ENCODE results near the gene PTPN12. TPM values are rescaled to one million over a fixed set of nuclear protein-coding genes. Genes with fewer than 3 reads are reported as not detected.

PTPN12 gene
- 100 to 1,000 TPM; 129 to 168 (median 151) TPM for total RNA-seq

DNA sequence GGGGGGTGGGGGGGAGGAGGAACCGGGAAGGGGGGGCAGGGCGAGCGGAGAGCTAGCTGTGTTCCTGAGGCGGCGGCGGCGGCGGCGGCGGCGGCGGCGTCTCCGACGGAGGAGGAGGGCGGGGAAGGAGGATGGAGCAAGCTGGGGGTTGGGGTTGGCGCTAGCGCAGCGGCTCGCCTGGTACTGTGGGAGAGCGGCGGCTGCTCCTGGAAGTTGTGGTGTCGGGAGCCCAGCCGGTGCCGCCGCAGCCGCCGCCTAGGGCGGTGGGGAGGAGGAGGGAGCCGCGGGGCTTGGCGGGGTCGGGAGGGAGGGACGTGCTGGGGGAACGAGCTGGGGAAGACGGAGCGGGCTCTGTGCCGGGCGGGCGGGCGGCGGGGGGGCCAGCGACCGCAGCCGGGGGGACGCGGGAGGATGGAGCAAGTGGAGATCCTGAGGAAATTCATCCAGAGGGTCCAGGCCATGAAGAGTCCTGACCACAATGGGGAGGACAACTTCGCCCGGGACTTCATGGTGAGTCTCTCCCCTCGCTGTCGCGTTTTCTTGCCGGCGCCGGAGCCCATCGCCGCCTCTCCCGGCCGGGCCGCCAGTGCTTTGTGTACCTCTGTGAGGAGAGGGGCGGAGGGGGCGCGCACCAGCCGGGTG, at the start of gene PTPN12:
TSS of gene PTPN12 (plus strand) at position 160 of the 642 bp plus-strand sequence. CDS start at position 412, 252 bp downstream.
- Histone ChIP-seq H3K36me3 (no peaks in the 10 kb centered on the region), H3K4me3 (peak within 1 kb of the TSS; percentile 86 to 100 (median 96)), H3K27ac (peak within 1 kb of the TSS; percentile 88 to 99 (median 96)), H3K4me1 (peaks cover 0 to 42% (median 17%) of the 10 kb centered on the region in 4 donors), H3K27me3 (no peaks in the 10 kb centered on the region), H3K9me3 (no peaks in the 10 kb centered on the region)
- DNase-seq (ENCODE audit: low spot score in 2 of 2), result peak in 1 of 2 donors; percentile 47
- TF ChIP-seq EP300 (IDR thresholded peaks at IDR 0.05) (peak in 1 of 2 donors; percentile 29), POLR2A (IDR thresholded peaks at IDR 0.05) (no peak)
- WGBS, 2 donors, result 0 to 1% methylated on average over 14 to 26 of the region's 64 CpGs

DNA sequence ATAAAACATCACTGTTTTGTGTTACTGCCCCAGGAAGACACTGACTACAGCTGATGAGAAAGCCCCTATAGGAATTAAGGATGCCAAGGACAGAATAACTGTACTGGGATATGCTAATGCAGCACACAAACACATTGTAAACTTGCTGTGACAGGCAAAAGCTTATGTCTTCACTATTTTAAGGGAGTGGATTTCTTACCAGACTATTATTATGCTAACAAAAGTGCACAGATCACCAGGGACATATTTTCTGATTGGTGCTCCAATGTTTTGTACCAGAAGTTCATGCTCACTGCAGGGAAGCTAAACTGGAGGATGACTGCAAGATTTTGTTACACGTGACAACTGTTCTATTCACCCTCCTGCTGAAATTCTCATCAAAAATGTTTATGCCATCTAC, 48.1 kb upstream of the PTPN12 start:
- H3K27me3 ChIP-seq, result no peaks in the 10 kb centered on the region
- H3K36me3 ChIP-seq, result no peaks in the 10 kb centered on the region
- no peak overlapping the region for H3K4me3 ChIP-seq
- H3K4me1 ChIP-seq, result no peaks in the 10 kb centered on the region
- TF ChIP-seq, protein P1, sequence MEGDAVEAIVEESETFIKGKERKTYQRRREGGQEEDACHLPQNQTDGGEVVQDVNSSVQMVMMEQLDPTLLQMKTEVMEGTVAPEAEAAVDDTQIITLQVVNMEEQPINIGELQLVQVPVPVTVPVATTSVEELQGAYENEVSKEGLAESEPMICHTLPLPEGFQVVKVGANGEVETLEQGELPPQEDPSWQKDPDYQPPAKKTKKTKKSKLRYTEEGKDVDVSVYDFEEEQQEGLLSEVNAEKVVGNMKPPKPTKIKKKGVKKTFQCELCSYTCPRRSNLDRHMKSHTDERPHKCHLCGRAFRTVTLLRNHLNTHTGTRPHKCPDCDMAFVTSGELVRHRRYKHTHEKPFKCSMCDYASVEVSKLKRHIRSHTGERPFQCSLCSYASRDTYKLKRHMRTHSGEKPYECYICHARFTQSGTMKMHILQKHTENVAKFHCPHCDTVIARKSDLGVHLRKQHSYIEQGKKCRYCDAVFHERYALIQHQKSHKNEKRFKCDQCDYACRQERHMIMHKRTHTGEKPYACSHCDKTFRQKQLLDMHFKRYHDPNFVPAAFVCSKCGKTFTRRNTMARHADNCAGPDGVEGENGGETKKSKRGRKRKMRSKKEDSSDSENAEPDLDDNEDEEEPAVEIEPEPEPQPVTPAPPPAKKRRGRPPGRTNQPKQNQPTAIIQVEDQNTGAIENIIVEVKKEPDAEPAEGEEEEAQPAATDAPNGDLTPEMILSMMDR (IDR thresholded peaks at IDR 0.05), result no peak
- TF ChIP-seq EP300 (IDR thresholded peaks at IDR 0.05), result no peak
- no peak for TF ChIP-seq POLR2A (IDR thresholded peaks at IDR 0.05)
- 65 to 68% methylated on average over 1 of the region's 1 CpG for WGBS, 2 donors
- H3K9me3 ChIP-seq, result peaks cover 0 to 3% (median 0%) of the 10 kb centered on the region in 4 donors
- no peak overlapping the region for H3K27ac ChIP-seq
- no peak for DNase-seq (ENCODE audit: low spot score in 2 of 2)

DNA sequence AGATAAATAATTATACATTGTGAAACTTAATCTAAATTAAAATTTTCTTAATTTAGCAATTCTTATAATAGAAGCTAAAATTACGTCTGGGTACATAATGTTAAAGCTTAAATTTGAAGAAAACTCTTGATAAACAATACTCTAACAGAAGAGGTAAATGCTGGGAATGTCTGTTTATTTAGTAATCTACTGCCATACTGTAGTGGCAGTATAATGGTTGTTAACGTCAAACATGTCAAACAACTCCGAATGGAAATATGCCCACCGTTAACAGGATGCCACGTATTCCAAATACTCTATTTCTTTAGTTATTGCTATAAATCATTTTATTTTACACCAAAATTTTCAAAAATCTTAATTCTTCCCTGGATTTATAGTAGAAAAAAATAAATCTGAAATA, 40.0 kb upstream of the PTPN12 start:
- Histone ChIP-seq H3K4me3 (no peak overlapping the region), H3K9me3 (peaks cover 0 to 4% (median 0%) of the 10 kb centered on the region in 4 donors), H3K27me3 (no peaks in the 10 kb centered on the region), H3K36me3 (no peaks in the 10 kb centered on the region), H3K27ac (no peak overlapping the region), H3K4me1 (no peaks in the 10 kb centered on the region)
- TF ChIP-seq POLR2A (IDR thresholded peaks at IDR 0.05) (no peak), EP300 (IDR thresholded peaks at IDR 0.05) (no peak)
- TF ChIP-seq, protein P1 (IDR thresholded peaks at IDR 0.05), result no peak
- DNase-seq (ENCODE audit: low spot score in 2 of 2), result no peak
- 93 to 95% methylated on average over 5 of the region's 5 CpGs for WGBS, 2 donors

DNA sequence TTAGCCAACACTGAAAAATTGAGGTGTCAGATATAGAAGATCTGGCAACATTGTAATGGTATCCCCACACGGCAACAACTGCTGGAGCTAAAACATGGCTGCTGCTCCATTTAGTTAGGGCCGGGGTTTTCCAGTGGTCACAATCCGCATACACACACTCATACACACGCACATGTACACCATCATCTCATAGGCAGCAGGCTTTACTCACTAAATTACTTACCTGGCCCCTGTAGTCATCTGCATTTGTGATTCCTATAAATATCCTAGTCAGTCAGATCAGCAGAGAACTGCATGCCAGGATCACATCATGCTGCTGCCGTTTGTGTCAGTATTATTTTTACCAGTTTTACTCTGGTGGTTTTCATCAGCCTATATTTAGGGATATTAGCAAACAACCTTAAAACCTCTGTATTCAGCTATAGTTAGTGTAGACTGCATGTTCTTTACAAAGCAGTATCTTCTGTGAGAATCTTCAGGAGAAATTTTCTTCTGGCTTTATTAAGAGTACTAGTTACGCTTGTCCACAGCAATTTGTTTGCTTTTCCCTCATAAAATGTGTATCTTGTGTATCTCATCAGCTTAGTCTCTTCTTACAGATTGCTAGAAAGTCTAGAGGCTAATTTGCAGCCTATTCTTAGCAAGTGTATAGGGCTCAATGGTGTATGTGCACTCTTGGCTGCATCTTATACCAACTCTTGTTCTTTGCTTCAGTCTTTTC, 38.3 kb upstream of the PTPN12 start:
- Histone ChIP-seq H3K9me3 (peaks cover 0 to 3% (median 0%) of the 10 kb centered on the region in 4 donors), H3K36me3 (no peaks in the 10 kb centered on the region), H3K4me3 (no peak overlapping the region), H3K4me1 (no peaks in the 10 kb centered on the region), H3K27me3 (no peaks in the 10 kb centered on the region), H3K27ac (no peak overlapping the region)
- 80 to 82% methylated on average over 6 of the region's 6 CpGs for WGBS, 2 donors
- TF ChIP-seq, protein P1 (IDR thresholded peaks at IDR 0.05), result no peak
- TF ChIP-seq EP300 (IDR thresholded peaks at IDR 0.05) (no peak), POLR2A (IDR thresholded peaks at IDR 0.05) (no peak)
- DNase-seq (ENCODE audit: low spot score in 2 of 2), result no peak

DNA sequence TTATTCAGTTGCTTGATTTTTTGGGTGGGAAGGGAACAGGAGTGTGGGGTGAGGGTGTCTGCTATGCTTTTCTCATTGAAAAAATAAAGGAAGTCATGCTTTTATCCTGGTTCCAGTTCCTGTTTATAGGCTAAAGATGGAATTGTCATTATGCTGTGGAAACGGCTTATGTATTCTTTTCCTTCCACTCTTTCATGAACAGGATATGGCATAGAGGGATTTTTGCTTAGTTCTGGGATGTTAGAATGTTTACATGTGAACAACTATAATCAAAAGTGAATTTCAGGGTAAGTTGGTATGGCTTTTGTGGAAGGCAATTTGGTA, 35.9 kb upstream of the PTPN12 start:
- TF ChIP-seq EP300 (IDR thresholded peaks at IDR 0.05) (no peak), POLR2A (IDR thresholded peaks at IDR 0.05) (no peak)
- TF ChIP-seq, protein P1 (IDR thresholded peaks at IDR 0.05), result no peak
- Histone ChIP-seq H3K27me3 (no peaks in the 10 kb centered on the region), H3K9me3 (no peaks in the 10 kb centered on the region), H3K27ac (no peak overlapping the region), H3K4me1 (no peaks in the 10 kb centered on the region), H3K36me3 (no peaks in the 10 kb centered on the region), H3K4me3 (no peak overlapping the region)
- whole genome bisulfite sequencing, 2 donors, result 27% methylated on average over 1 of the region's 1 CpG
- no peak for DNase-seq (ENCODE audit: low spot score in 2 of 2)
